ENCODE measurements around the gene TNK2. TPM values are rescaled to one million over a fixed set of nuclear protein-coding genes. Genes with fewer than 3 reads are reported as not detected.

The TNK2 gene
- total and polyA plus RNA-seq, 2 of the 8 experiments (the other 6 are each of a cell fraction or from before 2014, with no cell fraction given) = 10.4 to 33.9 TPM

GRCh38 chr3:195883160-195883559 is 25.2 kb downstream of the TNK2 start:
- POLR2A ChIA-PET (ENCODE audit: partially characterized antibody) = interaction anchor here (0.7 to 1.2 kb wide), 2 partner anchors 9 to 21 kb away, joined by 3 read pairs; no protein-coding TSS in a partner anchor
- FAIRE-seq (no peak), DNase-seq (ENCODE audit: low read depth in 1 of 2, low spot score in 2 of 2) (no peak)
- H4K20me1 ChIP-seq (replicated peaks in 1 of 2; ENCODE audit: control insufficient read depth in 1 of 2, insufficient read depth in 2 of 2, low read length in 2 of 2) = peaks cover 0 to 7% of the 10 kb centered on the region in 2 experiments
- no peaks in the 10 kb centered on the region; a peak in 1 of 4 replicates for H3K9me3 ChIP-seq (ENCODE audit: insufficient read depth in 2 of 2, low read depth in 1 of 2, low read length in 1 of 2)
- H3K56ac ChIP-seq (replicated peaks; ENCODE audit: insufficient read length, low read depth, low read length) = no peak overlapping the region
- no peaks in the 10 kb centered on the region for H3K23me2 ChIP-seq (ENCODE audit: low read depth, low read length)
- no peak overlapping the region for H2BK5ac ChIP-seq (ENCODE audit: low read depth, low read length)
- no peak overlapping the region for H2BK120ac ChIP-seq (replicated peaks; ENCODE audit: low read depth, low read length)
- H2BK12ac ChIP-seq (ENCODE audit: low read depth, low read length) = no peak overlapping the region
- WGBS, 2 experiments (ENCODE audit: extremely low coverage in 1 of 2, insufficient coverage in 1 of 2, insufficient read length in 1 of 2, insufficient replicate concordance in 2 of 2, low coverage in 1 of 2, low lambda C conversion rate in 2 of 2, missing lambda C conversion rate in 1 of 2) = 92% methylated on average over 20 of the region's 21 CpGs; no CpG with 5 or more reads in 1 of the 2 experiments
- H4K8ac ChIP-seq (ENCODE audit: extremely low read depth, insufficient read depth, low read length) = no peak overlapping the region
- no peak overlapping the region for H2BK20ac ChIP-seq (ENCODE audit: low read length)
- H3K79me1 ChIP-seq (ENCODE audit: low read depth, low read length) = peaks cover 5% of the 10 kb centered on the region
- no peak overlapping the region for H4K91ac ChIP-seq (replicated peaks; ENCODE audit: insufficient read length, low read length)
- H3K27me3 ChIP-seq (replicated peaks in 1 of 4; ENCODE audit: control insufficient read depth in 3 of 4, extremely low read depth in 1 of 4, insufficient read depth in 3 of 4, low read length in 3 of 4) = no peaks in the 10 kb centered on the region
- H3K4ac ChIP-seq (replicated peaks; ENCODE audit: insufficient read length, low read depth, low read length) = no peak overlapping the region
- H2AFZ ChIP-seq (ENCODE audit: low read length) = no peak overlapping the region
- peaks cover 0 to 13% (median 0%) of the 10 kb centered on the region in 4 experiments; a peak in 4 of 8 replicates for H3K36me3 ChIP-seq (ENCODE audit: control insufficient read depth in 2 of 4, insufficient read depth in 4 of 4, low read length in 3 of 4)
- no peak overlapping the region for H3K18ac ChIP-seq (ENCODE audit: extremely low read depth, low read length)
- no peak overlapping the region for H3K14ac ChIP-seq (ENCODE audit: insufficient read length)
- H3K23ac ChIP-seq (ENCODE audit: insufficient read length) = no peak overlapping the region
- no peak overlapping the region for H2BK15ac ChIP-seq (ENCODE audit: low read length)
- H3K79me2 ChIP-seq (ENCODE audit: control insufficient read depth in 1 of 2, insufficient read depth in 2 of 2, low read length in 2 of 2) = no peaks in the 10 kb centered on the region
- no peak overlapping the region for H3K27ac ChIP-seq (ENCODE audit: low read depth, low read length)
- no peak overlapping the region for H3K4me2 ChIP-seq (ENCODE audit: insufficient read depth in 1 of 2, low read depth in 2 of 2, low read length in 2 of 2)
- no peak overlapping the region for H4K5ac ChIP-seq (ENCODE audit: insufficient read length, low read depth, low read length)
- CTCF ChIA-PET (ENCODE audit: partially characterized antibody) = interaction anchor here (2.0 to 23.1 kb wide), 3 partner anchors 12 to 27 kb away, joined by 6 to 499 read pairs (median 46); no protein-coding TSS in a partner anchor
- H3K9ac ChIP-seq (replicated peaks in 1 of 4; ENCODE audit: extremely low read depth in 1 of 4, low read depth in 3 of 4, low read length in 3 of 4) = no peak overlapping the region
- H3K4me3 ChIP-seq (ENCODE audit: extremely low read depth in 1 of 4, insufficient read depth in 2 of 4, low read depth in 3 of 4, low read length in 4 of 4) = no peak overlapping the region
- H3K4me1 ChIP-seq (replicated peaks in 1 of 4; ENCODE audit: control insufficient read depth in 3 of 4, insufficient read depth in 4 of 4, low read length in 3 of 4) = peaks cover 0 to 7% (median 4%) of the 10 kb centered on the region in 4 experiments; a peak in 4 of 7 replicates
- H2AK5ac ChIP-seq (ENCODE audit: low read depth, low read length) = no peak overlapping the region
- TF ChIP-seq CEBPB (IDR thresholded peaks at IDR 0.05; ENCODE audit: low read depth, low read length) = no peak
- no peak for TF ChIP-seq NANOG (IDR thresholded peaks at IDR 0.05; ENCODE audit: insufficient read depth, low read depth, low read length, poor library complexity, severe bottlenecking)
- TF ChIP-seq KDM5A (IDR thresholded peaks at IDR 0.05; ENCODE audit: low read length) = no peak
- no peak for TF ChIP-seq EP300 (IDR thresholded peaks at IDR 0.05; ENCODE audit: borderline replicate concordance in 1 of 2, low read depth in 2 of 2, low read length in 2 of 2)
- no peak for TF ChIP-seq BRCA1 (IDR thresholded peaks at IDR 0.05; ENCODE audit: low read depth, low read length)
- TF ChIP-seq CHD2 (IDR thresholded peaks at IDR 0.05; ENCODE audit: low read length) = no peak
- TF ChIP-seq CBX8 (IDR thresholded peaks at IDR 0.05; ENCODE audit: borderline replicate concordance, low read depth, low read length) = no peak
- no peak for TF ChIP-seq TAF1 (IDR thresholded peaks at IDR 0.05; ENCODE audit: low read depth, low read length)
- no peak for TF ChIP-seq SIN3A (conservative IDR thresholded peaks at IDR 0.05 in 1 of 2, IDR thresholded peaks at IDR 0.05 in 1 of 2; ENCODE audit: low read depth in 1 of 2, low read length in 2 of 2)
- TF ChIP-seq E2F6 (IDR thresholded peaks at IDR 0.05) = no peak
- no peak for TF ChIP-seq RAD21 (IDR thresholded peaks at IDR 0.05 in 1 of 2, conservative IDR thresholded peaks at IDR 0.05 in 1 of 2; ENCODE audit: low read depth in 2 of 2, low read length in 2 of 2)
- no peak for TF ChIP-seq SP1 (IDR thresholded peaks at IDR 0.05; ENCODE audit: low read depth, low read length)
- TF ChIP-seq TBP (IDR thresholded peaks at IDR 0.05; ENCODE audit: low read depth, low read length) = no peak
